Astrocyte (in vitro differentiated cells and primary cell): ENCODE measurements around the gene DPEP1. TPM values are rescaled to one million over a fixed set of nuclear protein-coding genes. Genes with fewer than 3 reads are reported as not detected.

ENCODE experiments used
- DNase-seq: peaks from one replicate; pipeline ENCODE4 v3.0.0-alpha.2; 2010; ENCODE audit warnings: low read depth
- FAIRE-seq: peaks from 2 replicates; lab custom pipeline; 2011; peaks lifted over from hg19 to GRCh38; lab: Jason Lieb, UNC
- H2AFZ ChIP-seq: 2 replicates; pipeline ENCODE4 v1.6.0; 2012; ENCODE audit warnings: low read depth, low read length, inconsistent platforms
- H3K27ac ChIP-seq: 2 replicates; pipeline ENCODE4 v1.5.1; 2011; ENCODE audit warnings: low read depth, low read length, inconsistent platforms
- H3K27me3 ChIP-seq: 2 replicates; pipeline ENCODE4 v1.6.0; 2011; ENCODE audit warnings: low read length, inconsistent platforms; ENCODE audit not compliant: insufficient read depth
- H3K36me3 ChIP-seq: 2 replicates; pipeline ENCODE4 v1.5.1; 2011; ENCODE audit warnings: low read length, inconsistent platforms; ENCODE audit not compliant: insufficient read depth
- H3K4me1 ChIP-seq: 2 replicates; pipeline ENCODE4 v1.5.1; 2011; ENCODE audit warnings: low read length, inconsistent platforms; ENCODE audit not compliant: insufficient read depth
- H3K4me2 ChIP-seq: 2 replicates; pipeline ENCODE4 v1.6.0; 2012; ENCODE audit warnings: low read length, inconsistent platforms
- H3K4me3 ChIP-seq: 2 replicates; pipeline ENCODE4 v1.5.1; 2011; ENCODE audit warnings: low read depth, mild to moderate bottlenecking, low read length, inconsistent platforms; ENCODE audit not compliant: insufficient read depth
- H3K79me2 ChIP-seq: 2 replicates; pipeline ENCODE4 v1.6.0; 2012; ENCODE audit warnings: mild to moderate bottlenecking, low read length, inconsistent platforms; ENCODE audit not compliant: insufficient read depth
- H3K9ac ChIP-seq: 2 replicates; pipeline ENCODE4 v1.6.0; 2012; ENCODE audit warnings: mild to moderate bottlenecking, low read length, inconsistent platforms
- H3K9me3 ChIP-seq: 2 replicates; pipeline ENCODE4 v1.5.1; 2012; ENCODE audit warnings: low read depth, mild to moderate bottlenecking, low read length, inconsistent platforms; ENCODE audit not compliant: insufficient read depth
- H4K20me1 ChIP-seq: 2 replicates; pipeline ENCODE4 v1.6.0; 2012; ENCODE audit warnings: low read length, inconsistent platforms; ENCODE audit not compliant: insufficient read depth
- H3K27ac Mint-ChIP-seq: one replicate; pipeline ENCODE4 v1.8.0; 2021; ENCODE audit warnings: mild to moderate bottlenecking, mixed read lengths; ENCODE audit not compliant: unreplicated experiment
- H3K27me3 Mint-ChIP-seq: one replicate; pipeline ENCODE4 v1.8.0; 2021; ENCODE audit warnings: low read depth, mixed read lengths; ENCODE audit not compliant: unreplicated experiment
- H3K36me3 Mint-ChIP-seq: one replicate; pipeline ENCODE4 v1.8.0; 2021; ENCODE audit warnings: low read depth, mixed read lengths; ENCODE audit not compliant: unreplicated experiment
- H3K4me1 Mint-ChIP-seq: one replicate; pipeline ENCODE4 v1.8.0; 2021; ENCODE audit warnings: low read depth, mixed read lengths; ENCODE audit not compliant: unreplicated experiment
- H3K4me3 Mint-ChIP-seq: one replicate; pipeline ENCODE4 v1.8.0; 2021; ENCODE audit warnings: mild to moderate bottlenecking, moderate library complexity, mixed read lengths; ENCODE audit not compliant: unreplicated experiment
- H3K9me3 Mint-ChIP-seq: one replicate; pipeline ENCODE4 v1.8.0; 2021; ENCODE audit warnings: mild to moderate bottlenecking, mixed read lengths; ENCODE audit not compliant: unreplicated experiment
- EZH2 ChIP-seq: IDR thresholded peaks from 2 replicates; pipeline ENCODE4 v1.6.1; 2012; ENCODE audit warnings: mild to moderate bottlenecking, low read length, inconsistent platforms; ENCODE audit not compliant: insufficient read depth
- total RNA-seq: library from RNA; stranded (reverse); gene quantifications from 2 replicates; pipeline ENCODE4 v1.2.1, GENCODE V29; 2021
- TF ChIP-seq, protein P1 (sequence below): IDR thresholded peaks from 2 replicates; pipeline ENCODE4 v1.5.1; 2011; ENCODE audit warnings: low read depth, mild to moderate bottlenecking, inconsistent platforms, low read length, moderate library complexity; ENCODE audit not compliant: insufficient read depth

Gene DPEP1
- total RNA-seq, 1 donor from 2014 or later, result 0.11 TPM

DNA sequence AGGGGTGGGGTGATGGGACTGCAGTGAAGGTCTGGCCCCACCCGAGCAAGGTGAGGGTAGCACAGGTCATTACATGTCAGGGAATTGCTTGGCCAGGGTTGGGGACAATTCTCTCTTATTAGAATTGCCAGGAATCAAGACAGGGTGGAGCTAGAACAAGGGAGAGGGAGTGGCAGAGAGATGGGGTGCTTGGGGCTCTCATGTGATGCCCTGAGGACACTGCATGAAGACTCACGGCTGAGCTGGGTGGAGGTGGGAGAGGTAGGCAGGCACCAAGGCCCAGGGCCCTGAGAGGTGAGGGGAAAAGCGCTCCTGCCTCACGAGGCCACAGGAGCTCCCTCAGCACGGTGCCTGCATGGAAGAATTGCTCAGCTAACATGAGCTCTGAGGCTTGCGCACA lies 3.6 kb downstream of the DPEP1 start:
- Mint-ChIP-seq H3K27ac (peak overlapping the region; percentile 41), H3K27me3 (peaks cover 21% of the 10 kb centered on the region), H3K4me3 (no peak overlapping the region), H3K4me1 (peaks cover 4% of the 10 kb centered on the region), H3K9me3 (no peaks in the 10 kb centered on the region), H3K36me3 (no peaks in the 10 kb centered on the region)
- no peak overlapping the region for H3K4me2 ChIP-seq
- TF ChIP-seq EZH2, result no peak
- TF ChIP-seq, protein P1, sequence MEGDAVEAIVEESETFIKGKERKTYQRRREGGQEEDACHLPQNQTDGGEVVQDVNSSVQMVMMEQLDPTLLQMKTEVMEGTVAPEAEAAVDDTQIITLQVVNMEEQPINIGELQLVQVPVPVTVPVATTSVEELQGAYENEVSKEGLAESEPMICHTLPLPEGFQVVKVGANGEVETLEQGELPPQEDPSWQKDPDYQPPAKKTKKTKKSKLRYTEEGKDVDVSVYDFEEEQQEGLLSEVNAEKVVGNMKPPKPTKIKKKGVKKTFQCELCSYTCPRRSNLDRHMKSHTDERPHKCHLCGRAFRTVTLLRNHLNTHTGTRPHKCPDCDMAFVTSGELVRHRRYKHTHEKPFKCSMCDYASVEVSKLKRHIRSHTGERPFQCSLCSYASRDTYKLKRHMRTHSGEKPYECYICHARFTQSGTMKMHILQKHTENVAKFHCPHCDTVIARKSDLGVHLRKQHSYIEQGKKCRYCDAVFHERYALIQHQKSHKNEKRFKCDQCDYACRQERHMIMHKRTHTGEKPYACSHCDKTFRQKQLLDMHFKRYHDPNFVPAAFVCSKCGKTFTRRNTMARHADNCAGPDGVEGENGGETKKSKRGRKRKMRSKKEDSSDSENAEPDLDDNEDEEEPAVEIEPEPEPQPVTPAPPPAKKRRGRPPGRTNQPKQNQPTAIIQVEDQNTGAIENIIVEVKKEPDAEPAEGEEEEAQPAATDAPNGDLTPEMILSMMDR, result no peak
- no peak overlapping the region for H2AFZ ChIP-seq
- H3K9ac ChIP-seq, result no peak overlapping the region
- H3K36me3 ChIP-seq, result no peaks in the 10 kb centered on the region
- no peaks in the 10 kb centered on the region for H3K79me2 ChIP-seq
- FAIRE-seq, result no peak
- no peaks in the 10 kb centered on the region for H3K9me3 ChIP-seq
- no peaks in the 10 kb centered on the region for H3K4me1 ChIP-seq
- DNase-seq, result no peak
- peaks cover 7% of the 10 kb centered on the region for H3K27me3 ChIP-seq
- H3K27ac ChIP-seq, result no peak overlapping the region
- H4K20me1 ChIP-seq, result no peaks in the 10 kb centered on the region
- no peak overlapping the region for H3K4me3 ChIP-seq

DNA sequence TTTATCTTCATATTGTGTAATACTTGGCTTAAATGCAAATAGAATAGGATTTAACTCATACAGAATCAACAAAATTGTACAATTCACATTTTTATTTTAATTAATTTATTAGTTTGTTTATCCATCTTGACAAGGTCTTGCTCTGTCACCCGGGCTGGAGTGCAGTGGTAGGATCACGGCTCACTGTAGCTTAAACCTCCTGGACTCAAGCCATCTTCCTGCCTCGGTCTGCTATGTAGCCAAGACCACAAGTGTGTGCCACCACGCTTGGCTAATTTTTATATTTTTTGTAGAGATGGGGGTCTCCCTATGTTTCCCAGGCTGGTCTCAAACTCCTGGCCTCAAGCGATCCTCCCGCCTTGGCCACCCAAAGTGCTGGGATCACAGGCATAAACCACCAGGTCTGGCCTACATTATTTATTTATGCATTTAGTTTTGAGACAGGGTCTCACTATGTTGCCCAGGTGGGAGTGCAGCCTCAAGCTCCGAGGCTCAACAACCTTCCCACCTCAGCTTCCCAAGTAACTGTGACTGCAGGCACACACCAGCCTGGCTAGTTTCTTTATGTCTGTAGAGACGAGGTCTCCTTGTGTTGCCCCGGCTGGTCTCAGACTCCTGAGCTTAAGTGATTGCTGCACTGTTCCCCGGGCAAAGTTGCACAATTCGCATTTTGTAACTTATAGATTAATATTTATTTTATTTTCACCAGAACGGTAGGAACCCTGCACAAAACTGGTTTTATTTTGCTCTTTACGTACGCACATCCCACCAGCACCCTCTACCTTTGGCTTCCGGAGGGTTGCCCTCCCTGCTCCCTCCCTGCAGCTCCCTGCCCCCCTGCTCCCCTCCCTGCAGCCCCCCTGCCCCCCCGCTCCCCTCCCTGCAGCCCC lies 4.9 kb downstream of the DPEP1 start:
- H3K27ac ChIP-seq, result no peak overlapping the region
- H3K9ac ChIP-seq, result no peak overlapping the region
- no peak overlapping the region for H3K4me3 Mint-ChIP-seq
- H3K4me1 ChIP-seq, result peaks cover under 1% of the 10 kb centered on the region
- no peaks in the 10 kb centered on the region for H3K79me2 ChIP-seq
- no peak overlapping the region for H3K4me3 ChIP-seq
- no peak for FAIRE-seq
- no peak for DNase-seq
- no peak overlapping the region for H3K4me2 ChIP-seq
- no peaks in the 10 kb centered on the region for H3K36me3 ChIP-seq
- H3K27me3 ChIP-seq, result peaks cover 15% of the 10 kb centered on the region
- no peaks in the 10 kb centered on the region for H3K36me3 Mint-ChIP-seq
- H3K4me1 Mint-ChIP-seq, result peaks cover 1% of the 10 kb centered on the region
- H3K27ac Mint-ChIP-seq, result no peak overlapping the region
- H3K27me3 Mint-ChIP-seq, result peaks cover 17% of the 10 kb centered on the region
- no peaks in the 10 kb centered on the region for H4K20me1 ChIP-seq
- no peak overlapping the region for H2AFZ ChIP-seq
- TF ChIP-seq, protein P1, result no peak
- no peak for TF ChIP-seq EZH2
- no peaks in the 10 kb centered on the region for H3K9me3 Mint-ChIP-seq
- H3K9me3 ChIP-seq, result no peaks in the 10 kb centered on the region

DNA sequence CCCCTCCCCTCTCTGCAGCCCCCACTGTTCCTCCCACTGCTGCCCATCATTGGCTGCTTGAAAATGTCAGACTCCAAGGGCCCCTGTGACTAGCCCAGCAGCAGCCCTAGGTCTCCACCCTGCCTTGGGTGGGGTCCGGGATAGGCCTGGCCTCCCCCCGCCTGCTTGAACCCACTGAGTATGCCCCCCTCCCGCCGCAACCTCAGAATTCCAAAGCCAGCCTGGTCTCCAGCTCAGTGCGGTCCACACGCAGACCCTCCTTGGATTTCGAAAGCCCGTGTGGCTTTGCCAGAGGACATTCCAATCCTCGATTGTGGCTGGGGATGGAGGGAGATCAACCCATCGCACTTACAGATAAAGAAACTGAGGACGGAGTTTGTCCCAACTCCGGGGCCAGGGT lies 6.4 kb downstream of the DPEP1 start:
- FAIRE-seq, result no peak
- H3K4me3 ChIP-seq, result no peak overlapping the region

More for the DNA sequence above, 6.4 kb downstream of the DPEP1 start:
- Mint-ChIP-seq H3K27me3 (peaks cover 17% of the 10 kb centered on the region), H3K27ac (no peak overlapping the region), H3K9me3 (no peaks in the 10 kb centered on the region), H3K36me3 (no peaks in the 10 kb centered on the region), H3K4me3 (no peak overlapping the region), H3K4me1 (peaks cover 7% of the 10 kb centered on the region)
- H3K36me3 ChIP-seq, result no peaks in the 10 kb centered on the region
- H3K4me2 ChIP-seq, result no peak overlapping the region
- no peak for DNase-seq
- peaks cover 23% of the 10 kb centered on the region for H3K27me3 ChIP-seq
- no peaks in the 10 kb centered on the region for H4K20me1 ChIP-seq
- H3K4me1 ChIP-seq, result peaks cover 6% of the 10 kb centered on the region
- TF ChIP-seq, protein P1, result no peak
- TF ChIP-seq EZH2, result no peak
- H2AFZ ChIP-seq, result no peak overlapping the region
- no peaks in the 10 kb centered on the region for H3K9me3 ChIP-seq
- no peak overlapping the region for H3K27ac ChIP-seq
- no peaks in the 10 kb centered on the region for H3K79me2 ChIP-seq
- no peak overlapping the region for H3K9ac ChIP-seq
